HG03378 (cell line): ENCODE measurements around the gene TSPAN3.

Experiments used
- ATAC-seq: cut with Tn5 transposase; IDR thresholded peaks from one replicate; pipeline ENCODE4 v1.9.1; 2021; ENCODE audit warnings: mild to moderate bottlenecking, moderate library complexity; ENCODE audit not compliant: unreplicated experiment

Gene TSPAN3

DNA sequence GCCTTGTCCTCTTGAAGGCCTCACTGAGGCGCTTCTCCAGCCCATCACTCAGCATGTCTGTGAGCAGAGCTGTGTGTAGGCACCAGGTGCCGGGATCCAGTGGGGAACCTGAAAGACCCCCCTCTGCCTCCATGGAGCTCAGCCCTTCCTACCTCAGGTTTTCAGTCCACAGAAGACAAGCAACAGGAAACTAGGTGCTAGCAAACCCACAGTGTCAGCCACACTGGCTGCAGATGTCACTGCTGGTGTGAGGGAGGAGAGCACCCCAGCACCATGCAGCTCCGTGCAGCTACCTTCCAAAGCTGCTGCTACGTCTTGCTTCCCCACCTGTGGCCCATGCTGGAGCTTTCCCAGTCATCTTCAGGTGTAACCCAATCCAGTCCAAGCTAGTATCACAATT is 58.0 kb downstream of the TSPAN3 start:
- no peak for ATAC-seq

DNA sequence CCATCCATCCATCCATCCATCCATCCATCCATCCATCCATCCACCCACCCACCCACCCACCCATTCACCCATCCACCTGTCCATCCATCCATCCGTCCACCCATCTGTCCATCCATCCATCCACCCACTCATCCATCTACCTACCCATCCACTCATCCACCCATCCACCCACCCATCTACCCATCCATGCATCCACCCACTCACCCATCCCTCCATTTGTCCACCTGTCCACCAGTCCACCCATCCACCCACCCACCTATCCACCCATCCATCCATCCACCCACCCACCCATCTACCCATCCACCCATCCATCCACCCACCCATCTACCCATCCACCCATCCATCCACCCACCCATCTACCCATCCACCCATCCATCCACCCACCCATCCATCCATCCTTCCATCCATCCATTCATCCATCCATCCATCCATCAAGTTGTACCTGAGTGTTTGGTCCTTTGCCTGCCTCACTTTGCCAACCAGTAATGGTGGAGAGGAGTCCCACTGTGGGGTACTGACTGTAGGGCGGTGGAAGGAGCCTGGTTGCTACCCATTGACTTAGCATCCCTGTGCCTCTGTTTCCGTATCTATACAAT is 58.7 kb downstream of the TSPAN3 start:
- ATAC-seq, result no peak

DNA sequence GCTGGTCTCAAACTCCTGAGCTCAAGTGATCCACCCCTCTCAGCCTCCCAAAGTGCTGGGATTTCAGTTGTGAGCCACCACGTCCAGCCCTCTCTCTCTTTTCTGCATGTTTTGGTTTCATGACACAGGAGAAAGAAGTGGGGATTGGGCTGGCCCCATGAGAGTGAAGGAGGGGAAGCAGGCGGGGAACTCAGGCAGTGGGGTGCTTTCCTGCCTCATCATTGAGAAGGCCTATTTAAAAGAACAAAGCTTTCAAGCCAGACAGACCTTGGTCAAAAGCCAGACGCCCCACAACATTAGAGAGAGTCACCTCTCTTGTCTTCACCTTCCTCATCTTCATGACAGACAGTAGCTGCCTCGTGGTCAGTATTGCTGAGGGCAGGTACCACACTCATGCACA is 60.1 kb downstream of the TSPAN3 start:
- ATAC-seq, result no peak

DNA sequence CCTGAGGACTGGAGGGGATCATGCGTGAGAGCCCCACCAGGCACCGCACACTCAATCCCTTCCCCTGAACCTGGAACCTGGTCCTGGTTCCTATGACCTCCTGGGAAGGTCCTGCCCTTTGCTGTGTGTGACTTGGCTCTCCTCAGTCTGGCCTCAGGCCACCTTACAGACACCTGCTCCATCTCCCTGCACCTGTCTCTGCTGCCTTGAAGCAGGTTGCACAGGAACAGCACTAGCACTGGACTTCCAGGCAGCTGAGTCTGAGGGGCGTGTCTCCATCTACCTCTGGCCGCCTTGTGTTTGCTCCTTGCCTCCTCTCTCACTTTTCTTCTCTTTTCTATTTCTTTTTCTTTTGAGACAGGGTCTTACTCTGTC is 60.6 kb downstream of the TSPAN3 start:
- ATAC-seq, result no peak

DNA sequence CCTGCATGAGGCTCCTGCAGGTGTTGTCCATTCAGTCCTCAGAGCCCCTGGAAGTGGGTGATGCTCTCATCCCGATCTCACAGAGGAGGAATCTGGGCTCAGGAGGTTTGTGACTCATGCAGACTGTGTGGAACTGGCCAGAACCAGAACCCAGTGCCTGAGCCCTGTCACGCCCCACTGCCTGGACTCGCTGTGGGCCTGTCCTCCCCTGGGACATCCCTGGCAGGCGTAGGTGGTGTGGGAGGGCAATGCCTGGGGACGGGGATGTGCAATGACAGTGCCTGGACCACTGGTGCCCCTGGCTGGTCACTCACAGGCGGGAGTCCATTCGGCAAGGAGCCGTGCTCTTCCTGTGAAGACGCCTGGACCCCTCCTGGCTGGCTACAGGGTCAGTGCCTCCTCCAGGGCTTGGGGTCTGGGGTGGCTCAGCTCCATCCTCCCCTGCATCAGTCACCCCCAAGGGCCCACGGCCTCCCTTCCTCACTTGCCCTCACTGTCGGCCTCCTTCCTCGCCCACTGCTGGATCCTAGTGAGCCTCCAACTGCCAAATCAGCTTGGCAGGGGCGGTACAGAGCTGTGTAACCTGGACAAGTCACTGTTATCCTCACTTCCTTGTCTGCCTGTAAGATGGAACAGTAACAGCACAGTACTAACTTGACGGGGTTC is 61.1 kb downstream of the TSPAN3 start:
- no peak for ATAC-seq

DNA sequence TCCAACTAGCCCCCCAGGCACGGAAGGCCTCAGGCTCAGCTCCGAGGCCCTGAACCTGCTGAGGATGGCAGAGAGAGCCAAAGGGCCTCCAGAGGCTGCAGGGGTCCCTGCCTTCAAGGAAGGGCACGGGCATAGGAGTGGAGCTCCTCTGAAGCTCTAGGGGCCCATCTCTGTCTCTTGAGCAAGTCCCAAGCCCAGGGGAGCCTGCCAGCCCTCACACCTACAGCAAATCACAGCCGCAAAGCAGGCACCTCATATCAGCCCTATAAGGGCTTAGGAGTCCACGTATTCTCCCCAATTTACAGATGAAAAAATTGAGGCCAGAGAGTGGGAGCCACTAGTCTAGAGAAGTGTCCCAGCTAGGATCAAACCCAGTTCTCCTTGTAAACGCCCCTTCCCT is 61.7 kb downstream of the TSPAN3 start:
- ATAC-seq, result no peak

DNA sequence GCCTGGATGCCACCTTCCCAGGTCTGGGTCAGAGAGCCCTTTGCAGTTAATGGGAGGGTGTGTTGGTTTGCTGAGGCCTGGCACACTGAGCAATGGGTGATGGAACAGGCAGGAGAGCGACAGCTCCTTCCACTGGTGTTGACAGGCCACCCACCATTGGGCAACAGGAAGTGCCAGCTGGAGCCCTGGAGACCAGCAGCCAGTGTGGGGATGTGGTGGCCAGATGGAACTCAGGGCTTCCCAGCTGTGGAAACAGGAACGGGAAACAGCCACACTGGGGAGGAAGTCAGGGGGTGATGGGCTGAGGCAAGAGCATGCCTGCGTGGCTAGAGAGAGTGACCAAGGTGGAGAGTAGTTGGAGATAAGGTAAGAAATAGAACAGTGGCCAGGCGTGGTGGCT is 66.7 kb downstream of the TSPAN3 start:
- no peak for ATAC-seq

DNA sequence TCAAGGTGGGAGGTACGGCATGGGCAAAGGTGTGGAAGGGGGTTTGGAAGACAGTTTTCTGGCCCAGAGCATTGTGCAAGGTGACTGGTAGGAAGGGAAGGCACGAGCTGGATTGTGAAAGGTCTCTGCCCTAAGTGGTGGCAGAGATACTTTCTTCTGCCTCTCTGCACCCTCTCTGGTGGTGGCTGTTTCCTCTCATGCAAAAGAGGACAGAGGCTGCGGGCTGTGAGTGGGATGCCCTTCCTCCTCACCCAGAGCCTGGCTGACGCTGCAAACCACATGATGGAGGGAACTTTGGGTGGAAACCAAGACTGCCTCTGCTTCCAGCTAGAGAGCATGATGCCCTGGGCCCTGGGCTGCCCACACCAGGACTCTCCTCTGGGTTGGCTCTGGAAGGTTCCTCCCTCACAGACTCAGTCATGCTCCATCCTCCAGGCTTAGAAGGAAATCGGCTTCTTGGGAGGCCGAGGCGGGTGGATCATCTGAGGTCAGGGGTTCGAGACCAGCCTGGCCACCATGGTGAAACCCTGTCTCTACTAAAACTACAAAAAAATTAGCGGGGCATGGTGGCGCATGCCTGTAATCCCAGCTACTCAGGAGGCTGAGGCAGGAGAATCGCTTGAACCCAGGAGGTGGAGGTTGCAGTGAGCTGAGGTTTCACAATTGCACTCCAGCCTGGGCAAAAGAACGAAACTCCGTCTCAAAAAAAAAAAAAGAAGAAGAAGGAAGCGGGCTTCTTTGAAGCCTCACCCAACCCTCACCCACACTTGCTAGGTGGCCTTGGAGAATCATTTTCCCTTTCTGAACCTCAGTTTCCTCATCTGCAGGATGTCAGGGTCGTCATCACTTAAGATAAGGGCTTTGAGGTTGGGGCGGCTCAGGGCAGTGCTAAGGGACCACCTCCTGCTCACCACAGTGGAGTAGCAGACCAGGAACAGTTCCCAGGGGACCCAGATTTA is 67.7 kb downstream of the TSPAN3 start:
- ATAC-seq, result peak; percentile 70

DNA sequence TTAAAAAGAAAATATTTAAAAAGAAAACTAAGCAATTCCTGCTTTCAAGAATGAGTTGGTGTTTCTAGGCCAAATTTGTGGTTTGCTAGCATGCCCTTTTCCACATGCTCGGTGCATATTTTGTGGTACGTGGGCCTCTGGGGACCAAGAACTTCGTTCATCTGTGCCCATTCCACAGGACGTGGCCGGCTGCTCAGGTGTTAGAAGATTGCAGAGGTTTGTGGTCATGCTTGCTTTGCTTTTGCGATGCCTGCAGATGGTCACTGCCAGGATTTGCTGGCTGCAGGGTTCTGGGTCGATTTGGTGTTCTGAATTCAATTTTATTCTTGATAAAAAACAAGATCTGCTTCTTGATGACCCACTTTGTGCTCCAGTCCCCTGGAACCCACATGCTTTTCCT is 68.5 kb downstream of the TSPAN3 start:
- ATAC-seq, result no peak

DNA sequence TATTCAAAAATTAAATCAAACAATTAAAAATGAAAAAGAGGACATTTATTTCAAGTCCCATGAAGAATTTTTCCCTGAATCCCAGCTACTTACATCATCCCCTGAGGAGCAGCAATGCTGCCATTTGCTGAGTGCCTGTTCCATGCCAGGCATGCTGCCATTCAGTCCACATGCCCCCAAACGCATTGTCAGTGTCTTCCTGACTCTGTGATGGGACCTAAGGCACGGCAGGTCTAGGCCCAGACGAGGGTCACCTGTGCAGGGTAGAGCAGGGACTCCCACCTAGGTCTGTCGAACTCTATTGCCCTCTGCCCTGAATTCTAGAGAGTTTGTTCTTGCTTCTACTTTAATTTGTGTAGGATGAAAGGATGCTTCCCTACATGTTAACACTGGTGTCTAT is 68.9 kb downstream of the TSPAN3 start:
- no peak for ATAC-seq

DNA sequence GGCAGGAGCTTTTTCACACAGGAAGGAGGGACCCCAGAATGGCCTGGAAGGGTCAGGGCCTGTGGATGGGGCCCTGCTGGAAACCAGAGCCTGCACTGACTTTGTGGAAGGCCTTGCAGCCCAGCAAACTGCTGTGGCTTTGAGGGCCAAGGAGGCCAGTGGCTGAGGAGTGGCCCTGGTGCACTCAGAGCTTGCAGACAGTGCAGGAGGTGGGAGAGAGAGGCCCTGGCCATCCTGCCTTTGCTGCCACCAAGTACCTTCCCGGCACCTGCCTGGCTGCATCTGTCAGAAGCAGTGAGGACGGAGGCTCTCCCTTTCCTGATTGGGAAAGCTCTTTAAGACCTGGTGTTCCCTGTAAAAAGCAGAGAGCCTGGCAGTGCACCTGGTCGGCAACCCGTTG is 69.6 kb downstream of the TSPAN3 start:
- no peak for ATAC-seq

DNA sequence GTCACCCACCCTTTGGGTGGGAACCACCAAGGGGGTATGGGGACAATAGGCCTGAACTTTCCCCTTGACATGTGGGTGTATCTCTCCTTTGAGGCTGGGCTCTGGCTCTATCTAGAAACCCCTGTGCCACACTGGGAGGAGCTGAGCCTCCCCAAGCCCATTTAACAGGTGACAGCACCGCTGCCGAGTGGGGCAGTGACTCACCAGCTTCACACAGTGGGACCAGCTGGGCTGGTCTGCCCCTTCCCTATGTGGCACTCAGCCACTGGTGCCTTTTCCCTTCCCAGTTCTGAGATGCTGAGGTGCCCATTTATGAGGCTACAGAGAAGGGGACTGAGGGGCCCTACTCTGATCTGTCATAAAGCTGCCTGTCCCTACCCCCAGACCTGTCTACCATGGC is 70.9 kb downstream of the TSPAN3 start:
- ATAC-seq, result no peak

DNA sequence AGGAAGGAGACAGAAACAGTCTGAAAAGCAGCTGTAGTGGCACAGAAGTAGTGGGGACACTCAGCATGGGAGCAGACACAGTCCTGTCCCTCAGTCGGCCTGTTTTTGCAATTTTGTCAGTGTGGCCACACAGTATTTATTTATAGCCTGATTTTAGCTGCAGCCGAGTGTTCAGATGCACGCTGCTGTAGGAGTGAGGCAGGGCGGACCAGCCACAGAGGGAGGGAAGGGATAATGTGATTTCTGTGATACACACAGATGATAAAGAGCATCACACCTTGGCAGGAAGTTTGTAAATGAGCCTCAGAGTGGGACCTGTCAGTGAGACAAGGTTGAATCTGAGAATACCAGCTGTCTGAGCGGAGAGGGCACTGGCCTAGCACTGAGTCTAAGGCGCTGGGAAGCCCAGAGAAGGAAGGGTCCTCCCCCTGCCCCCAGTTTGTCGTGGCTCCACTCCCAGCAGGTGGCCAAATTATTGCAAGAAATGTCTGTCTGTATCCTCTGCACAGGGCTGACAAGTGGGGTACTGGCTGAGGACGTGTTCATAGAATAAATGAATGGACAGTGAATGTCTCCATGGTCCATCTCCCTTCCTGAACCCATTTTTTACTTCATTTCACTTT is 72.1 kb downstream of the TSPAN3 start:
- no peak for ATAC-seq

DNA sequence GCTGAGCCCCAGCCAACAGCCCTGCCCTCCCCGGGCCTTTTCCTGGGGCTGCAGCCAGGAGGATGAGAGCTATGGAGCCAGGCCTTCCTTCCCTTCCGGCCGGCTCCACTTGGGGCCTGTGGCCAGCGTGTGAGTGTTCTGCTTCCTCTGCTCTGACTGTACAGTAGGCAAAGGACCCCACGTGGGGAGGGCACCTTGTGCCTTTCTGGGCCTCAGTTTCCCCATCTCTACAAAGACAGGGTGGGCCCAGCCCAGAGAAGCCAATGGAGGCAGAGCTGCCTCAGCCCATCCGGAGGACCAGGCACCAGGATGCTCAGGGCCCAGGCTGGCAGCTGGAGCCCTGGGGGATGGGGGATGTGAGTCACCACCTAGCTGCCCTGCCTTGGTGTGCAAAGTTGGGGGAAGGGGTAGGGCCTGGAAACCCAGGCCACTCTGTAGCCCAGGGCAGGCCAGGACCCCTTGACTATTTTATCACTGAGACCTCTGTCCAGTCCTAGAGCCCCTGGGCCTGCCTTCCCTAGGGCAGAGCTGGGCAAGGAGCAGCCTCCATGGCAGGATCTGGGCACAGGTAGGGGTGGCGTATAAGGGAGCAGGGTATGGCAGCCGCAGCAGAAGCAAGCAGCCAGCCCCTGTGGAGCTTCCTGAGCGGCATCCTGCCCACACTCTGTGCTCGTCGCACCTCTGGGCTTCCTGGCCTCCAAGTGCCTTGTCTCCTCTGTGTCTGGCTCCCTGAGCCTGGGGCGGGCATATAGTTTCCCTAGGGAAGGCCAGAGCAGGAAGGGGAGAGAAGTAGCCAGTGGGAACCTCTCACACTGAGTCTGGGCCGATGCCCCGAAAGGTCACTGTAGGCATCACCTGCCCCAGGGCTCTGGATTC is 74.1 kb downstream of the TSPAN3 start:
- ATAC-seq, result no peak

DNA sequence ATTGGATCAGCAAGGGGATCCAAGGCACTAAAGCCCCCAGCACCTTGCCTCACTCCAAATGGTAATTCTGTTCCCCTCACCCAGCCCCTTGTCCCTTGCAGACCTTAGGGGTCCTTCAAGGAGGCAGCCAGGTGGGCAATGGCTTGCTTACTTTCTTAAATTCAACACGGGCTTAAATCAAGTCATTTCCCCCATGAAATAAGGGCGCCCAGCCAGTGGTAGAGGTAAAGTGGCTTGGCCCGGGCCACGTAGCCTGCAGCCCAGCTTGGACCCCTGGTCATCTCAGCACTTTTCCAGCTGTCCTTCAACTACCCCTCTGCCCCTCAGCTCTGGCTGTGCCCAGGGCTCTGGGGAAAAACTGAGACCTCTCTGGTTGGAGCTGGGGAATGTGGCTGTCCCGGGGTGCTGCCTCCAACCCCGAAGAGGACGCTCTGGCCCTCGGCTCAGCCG is 74.8 kb downstream of the TSPAN3 start:
- no peak for ATAC-seq

DNA sequence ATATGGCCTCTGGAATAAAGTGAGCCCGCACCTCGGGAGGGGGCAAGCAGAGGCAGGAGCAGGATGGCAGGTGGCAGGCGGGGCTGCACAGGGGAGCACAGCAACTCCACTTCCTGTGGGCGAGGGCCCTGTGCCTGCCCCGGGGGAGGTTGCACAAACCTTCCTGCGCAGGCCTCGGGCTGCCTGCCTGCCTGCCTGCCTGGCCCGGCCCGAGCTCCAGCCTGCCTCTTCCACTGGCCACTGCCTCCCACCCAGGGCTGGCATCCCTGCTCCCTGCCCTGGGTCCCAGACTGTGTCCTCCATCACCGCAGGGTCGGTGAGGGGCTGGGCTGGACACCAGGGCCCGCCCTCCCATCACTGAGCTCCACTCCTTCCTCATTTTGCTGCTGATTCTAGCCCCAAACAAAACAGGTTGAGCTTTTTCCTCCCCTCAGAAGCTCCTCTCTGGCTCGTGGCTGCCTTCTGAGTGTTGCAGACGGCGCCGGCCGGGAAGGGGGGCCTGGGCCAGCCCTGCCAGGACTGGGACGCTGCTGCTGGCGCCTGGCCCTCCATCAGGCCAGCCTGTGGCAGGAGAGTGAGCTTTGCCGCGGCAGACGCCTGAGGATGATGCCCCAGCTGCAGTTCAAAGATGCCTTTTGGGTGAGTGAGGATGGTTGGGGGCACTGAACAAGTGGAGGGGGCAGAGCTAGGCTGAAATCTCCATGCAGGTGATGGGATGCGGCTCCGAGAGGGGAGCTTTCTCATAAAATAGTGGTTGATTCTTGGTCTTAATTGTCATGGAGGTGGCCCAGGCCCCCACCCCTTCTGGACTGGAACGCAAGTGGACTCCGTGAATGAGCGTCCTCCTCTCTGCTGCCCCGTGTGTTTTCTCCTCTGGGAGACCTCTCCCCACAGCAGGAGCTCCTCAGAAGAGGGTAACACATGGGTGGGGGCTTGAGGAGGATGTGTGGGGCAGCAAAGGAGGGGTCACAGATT is 75.7 kb downstream of the TSPAN3 start, which contains the start of gene PSTPIP1:
PSTPIP1 (plus strand) TSS at position 156 of the 975 bp plus-strand sequence; CDS start at position 604, 448 bp downstream.
- peak; percentile 33 for ATAC-seq

DNA sequence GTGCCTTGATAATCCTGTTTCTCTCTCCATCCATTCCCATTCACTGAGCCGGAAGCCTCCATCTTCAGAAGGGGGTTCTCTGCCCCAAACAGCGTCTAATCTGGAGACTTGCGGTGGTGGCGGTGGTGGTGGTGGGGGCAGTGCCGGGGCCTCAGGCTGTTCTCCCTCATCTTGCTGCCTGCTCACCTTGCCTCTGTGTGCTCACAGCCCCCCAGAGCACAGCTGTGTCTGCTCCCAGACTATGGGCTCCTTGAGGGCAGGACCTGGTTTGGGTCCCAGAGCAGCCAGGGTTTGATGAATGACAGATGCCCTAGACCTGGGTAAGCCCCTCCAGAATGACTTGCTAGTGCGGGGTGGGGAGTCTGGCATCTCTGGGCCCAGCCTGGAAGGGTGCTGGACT is 76.4 kb downstream of the TSPAN3 start:
- ATAC-seq, result no peak

DNA sequence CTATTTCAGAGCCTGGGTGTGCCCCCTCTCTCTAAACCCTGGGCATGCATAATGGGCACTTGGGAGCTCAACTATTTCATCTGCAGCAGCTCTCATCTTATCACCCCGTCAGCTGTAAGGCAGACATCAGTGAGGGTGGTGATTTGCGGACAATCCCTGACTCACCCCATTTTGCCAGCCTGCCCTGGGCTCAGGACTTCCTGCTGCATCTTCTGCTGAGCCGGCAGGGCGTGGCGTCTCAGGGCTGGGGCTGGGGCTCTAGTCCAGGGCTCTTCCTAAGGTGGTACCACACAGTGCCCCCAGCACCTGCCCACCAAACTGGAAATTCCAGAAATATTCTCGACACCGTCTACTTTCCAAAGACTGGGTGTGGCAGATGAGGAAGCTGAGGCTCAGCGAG is 76.9 kb downstream of the TSPAN3 start:
- no peak for ATAC-seq

DNA sequence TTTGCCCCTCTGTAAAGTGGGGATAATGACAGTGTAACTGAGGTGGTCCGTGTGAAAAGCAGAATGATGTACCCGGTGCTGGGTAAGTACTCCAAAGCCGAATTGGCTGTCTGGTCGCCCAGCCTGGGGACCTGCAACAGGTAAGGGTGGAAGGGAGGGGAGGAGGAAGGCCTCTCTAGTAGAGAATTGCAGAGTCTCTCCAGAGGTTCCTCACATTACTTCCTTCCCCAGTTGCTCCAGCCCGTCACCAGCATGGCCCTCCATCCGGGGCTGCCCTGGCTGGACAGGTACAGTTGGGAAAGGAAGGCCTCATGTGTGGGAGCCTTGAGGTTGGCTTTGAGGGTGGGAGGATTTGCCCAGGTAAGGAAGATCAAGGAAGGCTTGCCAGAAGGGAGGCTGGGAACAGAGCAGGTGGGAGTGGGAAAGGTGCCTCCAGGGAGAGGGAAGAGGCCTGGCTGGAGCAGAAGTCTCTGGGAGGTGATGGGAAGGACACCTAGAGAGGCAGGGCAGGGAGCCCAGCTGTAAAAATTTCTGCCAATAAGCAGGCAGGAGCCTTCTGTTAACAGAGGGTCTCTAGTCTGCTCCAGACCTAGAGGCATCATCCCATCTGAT is 77.7 kb downstream of the TSPAN3 start:
- ATAC-seq, result no peak
